ENCODE results near the gene DOCK10. TPM values are rescaled to one million over a fixed set of nuclear protein-coding genes. Genes with fewer than 3 reads are reported as not detected.

Gene DOCK10
- total RNA-seq, 4 donors from 2014 or later: 16.7 to 37.2 (median 20.8) TPM

DNA sequence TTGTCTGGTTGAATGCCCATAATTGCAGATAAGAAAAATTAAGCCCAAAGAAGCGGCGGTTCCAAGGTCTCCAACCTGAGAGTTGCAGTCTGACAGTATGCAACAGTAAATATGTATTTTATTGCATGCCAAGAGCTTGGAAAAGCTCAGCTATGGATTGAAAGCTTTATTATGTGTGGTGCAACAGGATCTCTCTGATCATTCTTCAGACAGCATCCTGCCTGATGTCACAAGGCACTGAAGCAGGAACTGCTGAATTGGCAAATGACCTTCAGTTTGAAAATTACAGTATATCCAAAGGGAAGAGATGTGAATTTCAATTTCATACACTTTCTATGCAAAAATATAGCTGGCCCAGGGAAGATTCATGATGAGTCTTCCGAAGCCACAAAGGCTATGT, 42.5 kb downstream of the DOCK10 start:
- 93 to 94% methylated on average over 3 of the region's 3 CpGs for WGBS, 2 donors
- TF ChIP-seq, protein P1, sequence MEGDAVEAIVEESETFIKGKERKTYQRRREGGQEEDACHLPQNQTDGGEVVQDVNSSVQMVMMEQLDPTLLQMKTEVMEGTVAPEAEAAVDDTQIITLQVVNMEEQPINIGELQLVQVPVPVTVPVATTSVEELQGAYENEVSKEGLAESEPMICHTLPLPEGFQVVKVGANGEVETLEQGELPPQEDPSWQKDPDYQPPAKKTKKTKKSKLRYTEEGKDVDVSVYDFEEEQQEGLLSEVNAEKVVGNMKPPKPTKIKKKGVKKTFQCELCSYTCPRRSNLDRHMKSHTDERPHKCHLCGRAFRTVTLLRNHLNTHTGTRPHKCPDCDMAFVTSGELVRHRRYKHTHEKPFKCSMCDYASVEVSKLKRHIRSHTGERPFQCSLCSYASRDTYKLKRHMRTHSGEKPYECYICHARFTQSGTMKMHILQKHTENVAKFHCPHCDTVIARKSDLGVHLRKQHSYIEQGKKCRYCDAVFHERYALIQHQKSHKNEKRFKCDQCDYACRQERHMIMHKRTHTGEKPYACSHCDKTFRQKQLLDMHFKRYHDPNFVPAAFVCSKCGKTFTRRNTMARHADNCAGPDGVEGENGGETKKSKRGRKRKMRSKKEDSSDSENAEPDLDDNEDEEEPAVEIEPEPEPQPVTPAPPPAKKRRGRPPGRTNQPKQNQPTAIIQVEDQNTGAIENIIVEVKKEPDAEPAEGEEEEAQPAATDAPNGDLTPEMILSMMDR (IDR thresholded peaks at IDR 0.05): no peak
- TF ChIP-seq POLR2A (IDR thresholded peaks at IDR 0.05) (no peak), EP300 (IDR thresholded peaks at IDR 0.05) (no peak)
- Histone ChIP-seq H3K4me3 (no peak overlapping the region), H3K27ac (no peak overlapping the region), H3K36me3 (no peaks in the 10 kb centered on the region), H3K4me1 (peaks cover 0 to 4% (median 2%) of the 10 kb centered on the region in 4 donors), H3K27me3 (no peaks in the 10 kb centered on the region), H3K9me3 (no peaks in the 10 kb centered on the region)
- no peak for DNase-seq (ENCODE audit: low spot score in 2 of 2)

DNA sequence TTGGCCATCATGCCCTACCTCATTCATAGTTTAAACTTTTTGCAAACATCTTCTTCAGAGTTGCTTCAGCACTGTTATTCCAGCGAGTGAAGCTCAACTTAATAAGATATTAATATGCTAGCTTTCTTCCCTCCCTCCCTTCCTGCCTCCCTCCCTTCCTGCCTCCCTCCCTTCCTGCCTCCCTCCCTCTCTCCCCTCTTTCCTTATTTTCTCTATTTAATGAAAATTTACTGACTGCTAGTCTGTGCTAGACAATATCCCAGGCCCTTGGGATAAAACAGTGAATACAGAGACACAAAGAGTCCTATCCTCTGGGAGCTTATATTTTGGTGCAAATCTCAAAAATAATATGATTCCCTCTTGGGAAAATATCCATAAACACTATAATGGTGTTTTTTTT, 42.9 kb downstream of the DOCK10 start:
- WGBS, 2 donors: 60 to 62% methylated on average over 1 of the region's 1 CpG

DNA sequence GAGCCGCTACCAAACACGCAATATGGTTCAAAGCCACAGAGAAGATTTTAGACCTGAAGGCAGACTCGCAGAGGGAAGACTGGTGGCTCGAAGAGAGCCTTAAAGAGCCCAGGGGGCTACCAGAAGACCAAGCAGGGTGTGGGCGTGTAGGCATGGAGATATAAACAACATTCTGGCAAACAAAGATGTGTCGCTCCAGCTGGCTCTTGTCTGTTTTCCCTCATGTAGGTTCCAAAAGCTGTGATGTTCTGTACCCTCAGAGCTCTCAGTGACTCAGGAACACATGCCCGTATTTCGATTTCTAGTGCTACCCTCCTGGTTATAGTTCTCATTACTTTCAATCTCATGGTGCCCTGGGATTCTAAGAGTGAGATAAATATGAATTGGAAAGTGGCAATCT, 44.5 kb downstream of the DOCK10 start:
- Histone ChIP-seq H3K4me1 (peaks cover 0 to 4% (median 2%) of the 10 kb centered on the region in 4 donors), H3K27ac (no peak overlapping the region), H3K36me3 (no peaks in the 10 kb centered on the region), H3K4me3 (no peak overlapping the region), H3K27me3 (no peaks in the 10 kb centered on the region), H3K9me3 (no peaks in the 10 kb centered on the region)
- WGBS, 2 donors: 78 to 84% methylated on average over 8 of the region's 8 CpGs
- TF ChIP-seq EP300 (IDR thresholded peaks at IDR 0.05): no peak
- TF ChIP-seq, protein P1 (IDR thresholded peaks at IDR 0.05): no peak
- no peak for TF ChIP-seq POLR2A (IDR thresholded peaks at IDR 0.05)
- DNase-seq (ENCODE audit: low spot score in 2 of 2): no peak

More for the DNA sequence above, 42.9 kb downstream of the DOCK10 start:
- TF ChIP-seq, protein P1 (IDR thresholded peaks at IDR 0.05): no peak
- no peak for TF ChIP-seq EP300 (IDR thresholded peaks at IDR 0.05)
- TF ChIP-seq POLR2A (IDR thresholded peaks at IDR 0.05): no peak
- H3K27me3 ChIP-seq: no peaks in the 10 kb centered on the region
- no peak for DNase-seq (ENCODE audit: low spot score in 2 of 2)
- peaks cover 0 to 4% (median 2%) of the 10 kb centered on the region in 4 donors for H3K4me1 ChIP-seq
- H3K9me3 ChIP-seq: no peaks in the 10 kb centered on the region
- H3K36me3 ChIP-seq: no peaks in the 10 kb centered on the region
- no peak overlapping the region for H3K4me3 ChIP-seq
- H3K27ac ChIP-seq: no peak overlapping the region

DNA sequence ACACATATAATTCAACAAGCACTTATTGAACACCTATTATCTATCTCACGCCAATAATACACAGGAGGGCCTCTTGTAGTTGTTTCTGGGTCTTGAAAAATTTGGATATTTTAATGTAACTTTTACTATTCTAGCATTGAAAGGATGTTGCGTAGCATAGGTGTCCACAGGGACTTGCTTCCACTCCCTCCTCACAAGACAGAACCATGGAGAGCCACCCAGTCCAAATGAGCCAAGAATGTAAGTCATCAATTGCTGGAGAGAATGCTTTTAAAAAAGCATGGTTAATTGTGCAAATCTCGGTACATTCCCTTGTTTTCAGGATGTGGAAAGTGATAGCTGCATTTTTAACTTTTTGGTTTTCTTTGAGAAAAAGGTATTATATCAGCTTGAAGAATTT, 46.8 kb downstream of the DOCK10 start:
- no peak overlapping the region for H3K27ac ChIP-seq
- no peak for DNase-seq (ENCODE audit: low spot score in 2 of 2)
- no peaks in the 10 kb centered on the region for H3K4me1 ChIP-seq
- no peaks in the 10 kb centered on the region for H3K36me3 ChIP-seq
- 92% methylated on average over 3 of the region's 3 CpGs for WGBS, 2 donors
- H3K4me3 ChIP-seq: no peak overlapping the region
- H3K27me3 ChIP-seq: no peaks in the 10 kb centered on the region
- TF ChIP-seq, protein P1 (IDR thresholded peaks at IDR 0.05): no peak
- no peak for TF ChIP-seq EP300 (IDR thresholded peaks at IDR 0.05)
- TF ChIP-seq POLR2A (IDR thresholded peaks at IDR 0.05): no peak
- H3K9me3 ChIP-seq: no peaks in the 10 kb centered on the region

DNA sequence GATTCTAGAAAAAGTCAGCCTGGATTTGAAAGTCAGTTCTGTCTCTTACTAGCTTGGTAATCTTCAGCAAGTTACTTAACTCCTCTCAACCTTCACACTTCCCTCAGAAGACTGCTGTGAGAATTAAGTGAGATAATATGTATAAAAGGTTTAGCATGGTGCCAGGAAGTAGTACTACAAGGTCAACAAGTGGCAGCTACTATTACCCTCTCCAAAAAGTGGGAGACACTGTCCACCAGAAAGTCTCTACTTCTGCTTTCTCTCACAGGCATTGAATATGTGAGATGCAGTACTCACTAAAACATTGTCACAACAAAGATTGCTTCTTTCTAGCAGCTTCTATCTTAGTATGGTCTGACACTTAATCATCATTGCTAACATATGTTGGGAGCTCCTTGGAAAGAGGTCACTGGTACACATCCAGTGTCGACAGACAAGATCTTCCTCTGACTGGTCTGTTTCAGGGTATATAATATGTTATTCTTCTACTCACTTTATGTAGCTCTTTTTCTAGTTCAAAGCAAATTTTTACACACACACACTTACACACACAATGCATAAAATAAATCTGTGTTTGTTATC, 47.9 kb downstream of the DOCK10 start:
- Histone ChIP-seq H3K4me3 (no peak overlapping the region), H3K27ac (no peak overlapping the region), H3K36me3 (no peaks in the 10 kb centered on the region), H3K27me3 (no peaks in the 10 kb centered on the region), H3K4me1 (no peaks in the 10 kb centered on the region), H3K9me3 (no peaks in the 10 kb centered on the region)
- WGBS, 2 donors: 66 to 72% methylated on average over 1 of the region's 1 CpG
- TF ChIP-seq EP300 (IDR thresholded peaks at IDR 0.05) (no peak), POLR2A (IDR thresholded peaks at IDR 0.05) (no peak)
- TF ChIP-seq, protein P1 (IDR thresholded peaks at IDR 0.05): no peak
- no peak for DNase-seq (ENCODE audit: low spot score in 2 of 2)
